Liver (tissue), 3 donors: Measurements from ENCODE around the gene SUCO.

ENCODE experiments used
- EGR1 ChIP-seq, 2 donors: IDR thresholded peaks; 2 replicates each; pipeline ENCODE4 v1.6.1; 2016 to 2018; ENCODE audit warnings: antibody characterized with exemption in 2 of 2, low read depth in 2 of 2
- GABPA ChIP-seq, 2 donors: IDR thresholded peaks in 1 of 2; conservative IDR thresholded peaks in 1 of 2; 2 replicates each; pipeline ENCODE4 v1.6.1; 2016; ENCODE audit warnings: antibody characterized with exemption in 2 of 2, mild to moderate bottlenecking in 1 of 2, moderate library complexity in 1 of 2
- JUND ChIP-seq, 2 donors: IDR thresholded peaks; 2 replicates each; pipeline ENCODE4 v1.6.1; 2016; ENCODE audit warnings: antibody characterized with exemption in 2 of 2
- RAD21 ChIP-seq, 2 donors: IDR thresholded peaks; 2 replicates each; pipeline ENCODE4 v1.6.1; 2016; ENCODE audit warnings: antibody characterized with exemption in 2 of 2, mild to moderate bottlenecking in 2 of 2
- TAF1 ChIP-seq: conservative IDR thresholded peaks from 2 replicates; pipeline ENCODE4 v1.6.1; 2016; ENCODE audit warnings: antibody characterized with exemption, mild to moderate bottlenecking
- YY1 ChIP-seq: IDR thresholded peaks from 2 replicates; pipeline ENCODE4 v1.6.1; 2016; ENCODE audit warnings: antibody characterized with exemption, mild to moderate bottlenecking
- TF ChIP-seq, protein P1 (sequence below): fragments of 150-350 bp; IDR thresholded peaks from 2 replicates; pipeline ENCODE4 v1.5.1; 2017; ENCODE audit warnings: improper control_type of control experiment, low read depth, low read length; ENCODE audit not compliant: missing input control
- TF ChIP-seq, protein P2 (sequence below): IDR thresholded peaks from 2 replicates; pipeline ENCODE4 v1.6.1; 2016; ENCODE audit warnings: antibody characterized with exemption, mild to moderate bottlenecking
- TF ChIP-seq, protein P3 (sequence below): IDR thresholded peaks from 2 replicates; pipeline ENCODE4 v1.6.1; 2016; ENCODE audit warnings: antibody characterized with exemption
- TF ChIP-seq, protein P4 (sequence below): IDR thresholded peaks from 2 replicates; pipeline ENCODE4 v1.6.1; 2016; ENCODE audit warnings: antibody characterized with exemption
- donor health status: healthy.
- donor health status: healthy.

DNA sequence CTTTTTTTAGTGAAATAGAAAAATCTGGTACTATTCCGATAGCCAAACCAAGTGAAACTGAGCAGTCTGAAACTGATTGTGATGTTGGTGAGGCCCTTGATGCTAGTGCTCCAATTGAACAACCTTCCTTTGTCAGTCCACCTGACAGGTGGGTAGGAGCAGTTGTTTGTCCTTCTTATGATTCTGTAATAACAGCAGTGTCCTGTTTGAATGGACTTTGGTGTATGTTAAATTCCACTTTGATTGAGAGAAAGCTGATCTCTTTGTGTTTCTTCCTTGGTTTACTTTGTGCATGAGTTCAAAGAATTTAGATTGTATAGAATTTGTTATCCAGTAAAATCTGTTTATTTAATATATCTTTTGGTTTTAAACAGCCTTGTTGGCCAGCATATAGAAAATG is 24.3 kb downstream of the SUCO start:
- TF ChIP-seq, protein P1, sequence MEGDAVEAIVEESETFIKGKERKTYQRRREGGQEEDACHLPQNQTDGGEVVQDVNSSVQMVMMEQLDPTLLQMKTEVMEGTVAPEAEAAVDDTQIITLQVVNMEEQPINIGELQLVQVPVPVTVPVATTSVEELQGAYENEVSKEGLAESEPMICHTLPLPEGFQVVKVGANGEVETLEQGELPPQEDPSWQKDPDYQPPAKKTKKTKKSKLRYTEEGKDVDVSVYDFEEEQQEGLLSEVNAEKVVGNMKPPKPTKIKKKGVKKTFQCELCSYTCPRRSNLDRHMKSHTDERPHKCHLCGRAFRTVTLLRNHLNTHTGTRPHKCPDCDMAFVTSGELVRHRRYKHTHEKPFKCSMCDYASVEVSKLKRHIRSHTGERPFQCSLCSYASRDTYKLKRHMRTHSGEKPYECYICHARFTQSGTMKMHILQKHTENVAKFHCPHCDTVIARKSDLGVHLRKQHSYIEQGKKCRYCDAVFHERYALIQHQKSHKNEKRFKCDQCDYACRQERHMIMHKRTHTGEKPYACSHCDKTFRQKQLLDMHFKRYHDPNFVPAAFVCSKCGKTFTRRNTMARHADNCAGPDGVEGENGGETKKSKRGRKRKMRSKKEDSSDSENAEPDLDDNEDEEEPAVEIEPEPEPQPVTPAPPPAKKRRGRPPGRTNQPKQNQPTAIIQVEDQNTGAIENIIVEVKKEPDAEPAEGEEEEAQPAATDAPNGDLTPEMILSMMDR, result no peak
- TF ChIP-seq, protein P2, sequence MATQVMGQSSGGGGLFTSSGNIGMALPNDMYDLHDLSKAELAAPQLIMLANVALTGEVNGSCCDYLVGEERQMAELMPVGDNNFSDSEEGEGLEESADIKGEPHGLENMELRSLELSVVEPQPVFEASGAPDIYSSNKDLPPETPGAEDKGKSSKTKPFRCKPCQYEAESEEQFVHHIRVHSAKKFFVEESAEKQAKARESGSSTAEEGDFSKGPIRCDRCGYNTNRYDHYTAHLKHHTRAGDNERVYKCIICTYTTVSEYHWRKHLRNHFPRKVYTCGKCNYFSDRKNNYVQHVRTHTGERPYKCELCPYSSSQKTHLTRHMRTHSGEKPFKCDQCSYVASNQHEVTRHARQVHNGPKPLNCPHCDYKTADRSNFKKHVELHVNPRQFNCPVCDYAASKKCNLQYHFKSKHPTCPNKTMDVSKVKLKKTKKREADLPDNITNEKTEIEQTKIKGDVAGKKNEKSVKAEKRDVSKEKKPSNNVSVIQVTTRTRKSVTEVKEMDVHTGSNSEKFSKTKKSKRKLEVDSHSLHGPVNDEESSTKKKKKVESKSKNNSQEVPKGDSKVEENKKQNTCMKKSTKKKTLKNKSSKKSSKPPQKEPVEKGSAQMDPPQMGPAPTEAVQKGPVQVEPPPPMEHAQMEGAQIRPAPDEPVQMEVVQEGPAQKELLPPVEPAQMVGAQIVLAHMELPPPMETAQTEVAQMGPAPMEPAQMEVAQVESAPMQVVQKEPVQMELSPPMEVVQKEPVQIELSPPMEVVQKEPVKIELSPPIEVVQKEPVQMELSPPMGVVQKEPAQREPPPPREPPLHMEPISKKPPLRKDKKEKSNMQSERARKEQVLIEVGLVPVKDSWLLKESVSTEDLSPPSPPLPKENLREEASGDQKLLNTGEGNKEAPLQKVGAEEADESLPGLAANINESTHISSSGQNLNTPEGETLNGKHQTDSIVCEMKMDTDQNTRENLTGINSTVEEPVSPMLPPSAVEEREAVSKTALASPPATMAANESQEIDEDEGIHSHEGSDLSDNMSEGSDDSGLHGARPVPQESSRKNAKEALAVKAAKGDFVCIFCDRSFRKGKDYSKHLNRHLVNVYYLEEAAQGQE, result no peak
- TF ChIP-seq, protein P3, sequence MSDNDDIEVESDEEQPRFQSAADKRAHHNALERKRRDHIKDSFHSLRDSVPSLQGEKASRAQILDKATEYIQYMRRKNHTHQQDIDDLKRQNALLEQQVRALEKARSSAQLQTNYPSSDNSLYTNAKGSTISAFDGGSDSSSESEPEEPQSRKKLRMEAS, result no peak
- TF ChIP-seq RAD21 (IDR thresholded peaks at IDR 0.05), result no peak
- no peak for TF ChIP-seq EGR1 (IDR thresholded peaks at IDR 0.05; ENCODE audit: low read depth in 2 of 2)
- TF ChIP-seq TAF1, result no peak
- no peak for TF ChIP-seq GABPA (IDR thresholded peaks at IDR 0.05 in 1 of 2, conservative IDR thresholded peaks at IDR 0.05 in 1 of 2)
- TF ChIP-seq, protein P4, sequence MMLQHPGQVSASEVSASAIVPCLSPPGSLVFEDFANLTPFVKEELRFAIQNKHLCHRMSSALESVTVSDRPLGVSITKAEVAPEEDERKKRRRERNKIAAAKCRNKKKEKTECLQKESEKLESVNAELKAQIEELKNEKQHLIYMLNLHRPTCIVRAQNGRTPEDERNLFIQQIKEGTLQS, result no peak
- no peak for TF ChIP-seq JUND (IDR thresholded peaks at IDR 0.05)
- TF ChIP-seq YY1, result no peak
